GM21390 (cell line): ENCODE measurements around the gene APOBEC3H.

Experiments used
- ATAC-seq: cut with Tn5 transposase; IDR thresholded peaks from one replicate; pipeline ENCODE4 v1.9.1; 2021; ENCODE audit not compliant: unreplicated experiment

APOBEC3H gene

DNA sequence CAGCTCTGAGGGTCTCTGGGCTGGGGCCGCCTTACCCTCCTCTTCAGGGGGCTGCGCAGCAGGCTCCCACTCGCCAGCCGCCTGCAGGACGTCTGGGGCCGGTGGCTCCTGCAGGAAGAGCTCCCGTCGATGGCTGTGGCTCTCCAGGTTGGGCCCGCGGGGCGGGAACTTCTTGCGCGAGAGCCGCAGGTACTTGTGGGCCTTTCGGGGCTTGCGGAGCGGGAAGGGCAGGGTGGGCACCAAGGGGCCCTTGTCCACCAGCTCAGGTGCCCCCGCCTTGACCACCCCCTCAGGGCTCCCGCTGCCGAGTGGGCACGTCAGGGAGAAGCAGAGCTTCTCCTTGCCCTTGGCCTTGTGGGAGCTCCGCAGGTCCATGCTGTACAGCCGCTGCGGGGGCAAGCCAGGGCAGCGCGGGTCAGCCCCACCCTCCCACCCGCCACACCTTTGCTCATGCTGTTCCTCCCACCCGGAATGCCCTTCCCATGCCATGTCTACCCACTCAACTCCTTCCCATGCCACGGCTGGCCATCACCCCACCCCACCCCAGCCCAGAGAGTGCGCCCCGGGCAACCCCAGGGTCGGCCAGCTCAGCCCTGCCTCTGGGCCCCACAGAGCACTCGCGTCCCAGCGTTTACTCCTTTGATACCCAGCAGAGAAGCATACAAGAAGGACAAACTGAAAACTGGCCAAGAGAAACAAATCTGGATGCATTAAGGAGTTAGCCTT, 37.5 kb downstream of the APOBEC3H start:
- no peak for ATAC-seq

DNA sequence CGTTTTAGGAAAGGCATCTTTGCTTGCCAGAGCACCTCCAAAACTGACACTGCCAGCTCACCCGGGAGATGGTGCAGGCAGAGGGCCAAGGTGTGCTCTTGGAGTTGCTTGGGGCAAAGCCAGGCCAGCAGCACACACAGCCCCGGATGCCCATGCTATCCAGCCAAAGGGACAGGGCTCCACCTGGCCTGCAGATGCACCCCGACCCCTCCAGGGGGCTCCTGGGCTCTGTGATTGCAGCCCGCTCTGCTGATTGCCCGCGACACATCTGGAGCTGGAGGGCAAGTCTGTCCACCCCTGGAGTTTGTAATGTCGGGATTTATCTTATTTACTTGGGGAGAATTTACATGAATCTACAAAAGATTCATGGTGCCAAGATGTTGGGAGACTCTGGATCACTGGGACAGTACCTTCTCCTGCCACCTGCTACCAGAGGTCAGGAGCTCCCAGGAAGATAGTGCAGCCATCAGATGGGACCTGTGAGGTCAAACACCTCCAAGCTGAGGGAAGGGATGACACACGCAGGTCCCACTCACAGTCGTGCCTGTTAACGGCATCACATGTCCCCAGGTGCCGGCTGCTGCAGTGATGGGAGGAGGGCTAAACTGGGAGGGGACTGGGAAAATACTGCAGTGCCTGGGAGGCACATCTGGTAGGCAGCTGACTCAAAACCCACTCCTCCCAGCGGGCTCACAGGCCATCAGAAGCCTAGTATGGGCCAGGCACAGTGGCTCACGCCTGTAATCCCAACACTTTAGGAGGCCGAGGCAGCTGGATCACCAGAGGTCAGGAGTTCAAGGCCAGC, 38.2 kb downstream of the APOBEC3H start:
- ATAC-seq = no peak

DNA sequence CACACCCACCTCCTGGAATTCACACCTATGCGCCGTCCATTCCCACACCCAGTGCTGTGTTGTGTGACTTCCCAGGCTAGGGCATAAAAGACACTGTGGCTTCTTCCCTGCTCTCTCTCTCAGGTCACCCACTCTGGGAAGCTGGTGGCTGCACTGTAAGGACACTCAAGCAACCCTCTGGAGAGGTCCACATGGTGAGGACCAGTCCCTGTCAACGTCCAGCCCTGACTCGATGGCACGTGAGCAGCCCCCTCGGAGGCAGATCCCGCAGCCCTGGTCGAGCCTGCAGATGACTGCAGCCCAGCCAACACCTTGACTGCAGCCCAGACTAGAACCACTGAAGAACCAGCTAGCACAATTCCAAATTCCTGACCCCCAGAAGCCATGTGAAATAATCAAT, 39.3 kb downstream of the APOBEC3H start:
- ATAC-seq = no peak

GRCh38 chr22:39138357-39138997, 41.4 kb downstream of the APOBEC3H start:
- ATAC-seq = no peak

GRCh38 chr22:39139933-39140332, 42.9 kb downstream of the APOBEC3H start:
- ATAC-seq = no peak

- ATAC-seq = no peak
These were observed 45.1 kb downstream of the APOBEC3H start for GRCh38 chr22:39142088-39142680.

- ATAC-seq = no peak
These were observed 47.2 kb downstream of the APOBEC3H start for GRCh38 chr22:39144101-39144767.

DNA sequence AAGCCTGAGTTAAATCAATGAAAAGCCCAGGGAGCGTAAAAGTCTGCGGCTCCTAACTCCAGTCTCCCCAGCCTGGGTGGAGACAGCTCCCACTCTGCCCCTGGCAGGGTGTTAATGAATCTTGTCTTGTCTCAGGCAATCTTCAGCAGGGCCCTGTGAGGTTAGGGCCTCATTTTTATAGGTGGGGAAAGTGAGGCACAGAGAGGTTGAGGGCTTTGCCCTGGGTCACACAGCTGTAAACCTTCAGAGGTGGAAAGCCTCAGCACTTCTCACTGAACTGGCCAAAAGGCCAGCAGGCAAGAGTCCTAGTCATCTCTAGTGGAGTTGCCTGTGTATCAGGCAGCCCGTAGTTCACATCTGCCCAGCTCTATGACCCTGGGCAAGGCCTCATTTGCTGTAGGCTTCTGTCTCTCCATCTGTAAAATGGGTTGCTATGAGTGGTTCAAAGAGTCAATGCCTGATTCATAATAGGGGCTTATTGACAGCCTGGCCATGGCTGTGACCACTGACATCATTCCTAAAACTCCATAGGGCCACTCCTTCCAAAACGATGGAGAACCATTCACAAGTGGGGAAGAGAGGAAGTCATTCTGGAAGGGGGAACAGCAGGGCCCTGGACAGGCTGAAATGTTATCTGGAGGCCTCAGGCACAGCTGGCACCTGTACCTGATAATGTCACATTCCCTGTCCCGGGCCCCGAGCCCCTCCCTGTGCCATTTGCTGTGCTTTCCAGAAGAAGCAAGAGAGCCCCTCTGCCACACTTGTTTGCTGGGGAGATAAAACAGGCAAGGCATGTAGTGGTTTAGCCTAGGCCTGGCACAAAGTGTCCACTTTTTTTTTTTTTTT, 49.4 kb downstream of the APOBEC3H start:
- no peak for ATAC-seq

DNA sequence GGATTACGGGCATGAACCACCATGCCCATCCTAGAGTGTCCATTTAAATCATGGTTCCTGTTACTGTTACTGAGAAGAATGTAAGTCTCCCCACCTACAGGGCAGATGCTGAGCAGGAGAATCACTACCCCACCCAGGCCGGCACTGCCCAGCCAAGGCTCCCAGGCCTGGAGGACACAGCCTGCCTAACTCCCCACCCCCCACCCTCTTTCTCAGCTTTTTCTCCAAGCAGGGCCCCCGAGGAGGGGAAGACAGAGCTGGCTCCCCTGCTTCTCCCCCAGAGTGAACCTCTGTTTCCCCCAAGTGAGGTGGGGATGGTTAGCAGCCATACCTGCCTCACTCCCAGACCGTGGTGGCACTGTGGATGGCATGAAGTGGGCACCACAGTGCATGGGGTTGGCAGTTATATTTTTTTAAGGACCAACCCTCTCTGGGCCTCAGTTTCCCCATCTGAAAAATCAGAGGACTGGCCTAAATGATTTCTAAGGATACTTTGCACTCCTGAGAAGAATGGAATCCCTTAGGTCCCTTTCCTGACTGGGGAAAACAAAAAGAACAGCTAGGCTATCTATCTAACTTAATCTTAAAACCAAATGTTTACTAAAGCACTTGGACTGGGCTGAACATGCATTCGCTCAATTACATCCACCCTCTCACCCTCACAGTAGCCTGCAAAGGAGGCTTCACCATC, 50.4 kb downstream of the APOBEC3H start:
- ATAC-seq = no peak

- ATAC-seq = no peak
These were observed 51.1 kb downstream of the APOBEC3H start for GRCh38 chr22:39148026-39148726.

DNA sequence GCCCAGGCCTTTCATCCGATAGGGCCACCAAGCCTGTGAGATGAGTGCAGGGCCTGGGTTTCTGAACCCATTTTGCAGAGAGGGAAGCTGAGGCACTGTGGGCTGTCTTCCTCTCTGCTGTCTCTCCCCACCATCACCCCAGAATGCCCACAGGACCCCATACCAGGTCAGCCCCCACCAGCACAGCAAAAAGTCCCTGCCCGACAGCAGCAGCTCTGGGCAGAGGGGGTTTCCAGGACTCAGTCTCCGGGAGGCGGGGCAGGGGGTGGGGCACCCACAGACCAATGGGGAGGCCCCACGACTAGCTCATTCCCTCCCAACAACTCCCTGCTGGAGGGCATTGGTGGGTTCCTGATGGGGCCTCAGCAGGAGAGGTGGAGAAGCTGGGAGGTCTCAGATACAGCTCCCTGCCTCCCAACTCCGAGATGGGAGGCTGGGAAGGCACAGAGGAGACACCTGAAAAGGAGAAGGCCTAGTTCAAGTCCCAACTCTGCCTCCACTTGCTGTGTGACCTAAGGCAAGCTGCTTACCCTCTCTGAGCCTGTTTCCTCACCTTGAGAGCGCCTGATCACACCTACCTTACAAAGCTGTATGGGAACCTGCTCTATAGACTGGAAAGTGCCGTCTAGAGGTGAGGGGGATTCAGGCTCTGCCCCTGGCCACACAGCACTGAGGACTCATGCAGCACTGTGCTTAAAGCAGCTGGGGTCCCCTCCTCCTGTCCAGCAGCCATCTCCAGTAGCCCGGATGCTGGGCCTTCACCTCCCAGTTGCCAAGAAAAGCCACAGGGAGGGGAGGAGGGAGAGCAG, 51.9 kb downstream of the APOBEC3H start:
- ATAC-seq = no peak

GRCh38 chr22:39149915-39150847, 53.1 kb downstream of the APOBEC3H start:
- ATAC-seq = no peak

GRCh38 chr22:39150848-39151215, 53.8 kb downstream of the APOBEC3H start:
- ATAC-seq = no peak

- no peak for ATAC-seq
These were observed 54.4 kb downstream of the APOBEC3H start for GRCh38 chr22:39151329-39151975.

DNA sequence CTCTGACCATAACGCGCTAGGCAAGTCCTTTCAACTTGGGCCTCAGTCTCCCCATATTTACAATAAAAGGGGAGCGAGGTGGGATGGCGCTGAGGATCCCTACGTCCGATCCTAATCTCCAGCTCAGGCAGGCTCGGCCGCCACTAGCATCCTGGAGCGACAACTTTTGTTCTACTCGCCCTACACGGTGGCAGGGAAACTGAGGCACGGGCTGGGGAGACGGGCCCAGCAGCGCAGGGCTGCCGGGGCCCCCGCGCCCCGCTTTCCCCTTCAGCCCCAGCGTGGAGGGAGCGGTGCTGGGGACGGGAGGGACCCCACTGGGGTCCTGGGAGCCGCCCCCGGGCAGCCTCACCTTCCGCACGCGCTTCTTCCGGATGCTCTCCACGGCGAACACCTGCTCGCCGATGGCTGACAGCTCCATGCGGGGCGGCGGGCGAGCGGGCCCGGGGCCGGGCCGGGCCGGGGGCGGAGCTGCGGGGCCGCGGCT, 55.0 kb downstream of the APOBEC3H start:
- ATAC-seq = no peak

- ATAC-seq = peak; percentile 61
These were observed 55.6 kb downstream of the APOBEC3H start, which contains the start of gene CBX7 for GRCh38 chr22:39152511-39153219. TSS of gene CBX7 (minus strand) at chr22:39152680. CDS start at chr22:39152444, 236 bp downstream.
